Skeletal muscle satellite cell (primary cell): ENCODE data around the gene SREBF2.

Experiments
- H3K27me3 ChIP-seq: 2 replicates; pipeline ENCODE4 v1.7.0; 2013; ENCODE audit warnings: low read length; ENCODE audit not compliant: control insufficient read depth, insufficient read depth
- H3K36me3 ChIP-seq: 2 replicates; pipeline ENCODE4 v1.7.0; 2013; ENCODE audit warnings: mild to moderate bottlenecking, control low read depth, low read length; ENCODE audit not compliant: insufficient read depth
- H3K4me1 ChIP-seq: 2 replicates; pipeline ENCODE4 v1.7.0; 2013; ENCODE audit warnings: low read length; ENCODE audit not compliant: control insufficient read depth, insufficient read depth
- H3K4me2 ChIP-seq: 2 replicates; pipeline ENCODE4 v1.7.0; 2013; ENCODE audit warnings: mild to moderate bottlenecking, low read length
- H3K4me3 ChIP-seq: 2 replicates; pipeline ENCODE4 v1.7.0; 2013; ENCODE audit warnings: low read length
- H3K9ac ChIP-seq: 2 replicates; pipeline ENCODE4 v1.7.0; 2013; ENCODE audit warnings: mild to moderate bottlenecking, low read depth, low read length, moderate library complexity
- H3K9me3 ChIP-seq: replicated peaks from 2 replicates; pipeline ENCODE4 v1.7.0; 2013; ENCODE audit warnings: mild to moderate bottlenecking, control low read depth, low read length

SREBF2 gene

DNA sequence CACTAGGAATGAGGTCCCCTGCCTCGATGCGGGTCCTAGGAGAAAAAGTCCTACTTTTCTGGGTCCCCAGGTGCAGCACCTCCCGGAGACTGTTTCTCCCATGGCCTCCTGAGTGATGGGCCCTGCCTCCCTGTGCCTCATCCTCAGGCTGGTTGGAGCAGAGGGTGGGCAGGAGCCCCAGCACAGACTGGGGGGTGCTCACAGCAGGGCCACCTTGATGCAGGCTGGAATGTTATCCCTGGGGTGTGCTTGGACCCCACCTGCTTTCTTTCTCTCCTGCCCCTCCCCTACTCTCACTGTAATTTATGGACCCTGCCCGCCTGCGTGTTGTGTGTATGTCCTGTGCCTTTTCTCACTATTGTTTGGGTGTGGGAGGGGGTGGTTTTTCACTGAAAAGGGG is 73.9 kb downstream of the SREBF2 start:
- peaks cover 17% of the 10 kb centered on the region for H3K27me3 ChIP-seq
- peaks cover 12% of the 10 kb centered on the region for H3K4me1 ChIP-seq
- peaks cover 38% of the 10 kb centered on the region for H3K36me3 ChIP-seq
- no peak overlapping the region for H3K9ac ChIP-seq
- no peak overlapping the region for H3K4me3 ChIP-seq
- H3K4me2 ChIP-seq, result no peak overlapping the region
- no peaks in the 10 kb centered on the region for H3K9me3 ChIP-seq

DNA sequence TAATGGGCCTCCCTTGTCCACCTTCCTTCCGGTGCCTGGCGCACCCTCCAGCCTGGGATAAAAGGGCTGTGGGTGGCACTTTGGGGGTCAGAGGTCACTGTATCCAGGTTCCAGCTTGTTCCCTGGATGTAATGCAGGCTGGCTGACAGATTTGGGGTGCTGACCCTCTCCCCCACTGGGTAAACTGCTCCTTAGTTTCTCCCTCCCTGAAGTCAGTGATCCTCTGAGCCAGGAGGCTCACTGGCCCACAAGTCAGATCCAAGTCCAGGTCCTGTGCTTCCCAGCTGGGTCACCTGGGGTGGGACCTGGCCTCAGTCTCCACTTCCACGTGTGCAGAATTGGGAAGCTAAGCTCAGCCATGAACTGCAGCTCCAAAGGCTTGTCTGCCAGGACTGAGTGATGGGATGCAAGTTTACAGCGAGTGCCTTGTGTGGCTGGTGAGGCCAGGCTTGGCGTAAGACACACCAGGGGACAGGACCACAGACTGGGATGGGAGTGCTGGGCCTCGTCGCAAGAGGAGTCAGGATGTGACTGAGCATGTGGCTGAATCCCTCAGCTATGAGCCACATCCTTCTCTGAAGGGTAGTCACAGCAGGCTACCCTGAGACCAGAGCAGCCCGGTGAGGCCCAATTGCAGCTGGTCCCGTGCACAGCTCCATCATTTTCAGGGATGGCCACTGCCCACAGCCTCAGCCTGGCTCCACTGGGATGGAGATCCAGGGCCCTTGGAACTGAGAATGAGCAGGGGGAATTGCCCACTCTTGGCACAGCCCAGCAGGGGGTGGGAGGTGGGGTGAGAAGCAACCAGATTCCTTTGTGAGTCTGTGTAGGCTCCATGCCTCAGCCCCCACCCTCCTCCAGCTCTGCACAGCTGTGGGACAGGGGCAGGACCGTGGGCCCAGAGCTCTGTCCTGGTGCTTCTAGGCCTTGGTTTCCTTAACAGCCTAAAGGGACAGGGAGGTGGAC is 74.8 kb downstream of the SREBF2 start:
- H3K27me3 ChIP-seq, result peaks cover 25% of the 10 kb centered on the region
- H3K4me2 ChIP-seq, result no peak overlapping the region
- peaks cover 35% of the 10 kb centered on the region for H3K36me3 ChIP-seq
- peaks cover 12% of the 10 kb centered on the region for H3K4me1 ChIP-seq
- H3K4me3 ChIP-seq, result no peak overlapping the region
- no peak overlapping the region for H3K9ac ChIP-seq
- no peaks in the 10 kb centered on the region for H3K9me3 ChIP-seq

DNA sequence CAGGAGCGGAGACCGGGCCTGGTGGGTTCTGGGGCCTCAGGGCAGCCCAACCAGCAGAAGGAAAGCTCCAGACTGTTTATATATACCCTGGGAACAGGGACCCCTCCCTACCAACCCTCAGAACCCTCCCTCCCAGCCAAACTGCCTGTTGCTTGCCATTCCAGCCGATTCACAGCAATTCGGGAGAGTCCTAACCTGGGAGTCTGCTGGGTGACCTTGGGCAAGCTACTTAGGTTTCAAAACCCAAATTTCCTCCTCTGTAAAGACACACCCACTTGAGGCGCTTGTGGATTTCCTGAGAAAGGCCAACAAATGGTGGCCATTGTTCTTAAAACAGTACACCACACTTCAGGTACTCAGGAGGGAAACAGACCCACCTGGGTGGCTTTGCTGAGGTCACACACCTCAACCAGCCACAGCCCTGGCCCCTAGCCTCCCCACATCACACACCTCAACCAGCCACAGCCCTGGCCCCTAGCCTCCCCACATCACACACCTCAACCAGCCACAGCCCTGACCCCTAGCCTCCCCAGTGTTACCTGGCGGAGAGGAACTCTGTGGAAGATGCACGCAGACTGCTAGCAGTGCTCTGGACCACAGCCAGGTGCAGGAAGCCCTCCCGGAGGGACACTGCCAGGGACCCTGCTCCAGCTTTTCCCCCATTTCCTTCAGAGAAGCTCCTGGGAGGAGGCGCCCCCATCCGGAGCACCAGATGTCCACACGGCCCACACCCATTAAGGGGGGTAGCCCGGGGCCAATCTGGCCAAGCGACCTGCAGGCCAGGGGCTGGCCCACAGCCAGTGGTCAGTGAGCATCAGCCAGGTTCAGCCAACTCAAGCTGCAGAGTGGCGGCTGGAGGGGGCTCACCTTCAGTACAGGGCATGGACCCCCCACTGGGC is 75.8 kb downstream of the SREBF2 start:
- Histone ChIP-seq H3K4me2 (no peak overlapping the region), H3K4me3 (no peak overlapping the region), H3K9ac (no peak overlapping the region), H3K9me3 (no peaks in the 10 kb centered on the region), H3K4me1 (peaks cover 12% of the 10 kb centered on the region), H3K27me3 (peaks cover 34% of the 10 kb centered on the region), H3K36me3 (peaks cover 27% of the 10 kb centered on the region)

DNA sequence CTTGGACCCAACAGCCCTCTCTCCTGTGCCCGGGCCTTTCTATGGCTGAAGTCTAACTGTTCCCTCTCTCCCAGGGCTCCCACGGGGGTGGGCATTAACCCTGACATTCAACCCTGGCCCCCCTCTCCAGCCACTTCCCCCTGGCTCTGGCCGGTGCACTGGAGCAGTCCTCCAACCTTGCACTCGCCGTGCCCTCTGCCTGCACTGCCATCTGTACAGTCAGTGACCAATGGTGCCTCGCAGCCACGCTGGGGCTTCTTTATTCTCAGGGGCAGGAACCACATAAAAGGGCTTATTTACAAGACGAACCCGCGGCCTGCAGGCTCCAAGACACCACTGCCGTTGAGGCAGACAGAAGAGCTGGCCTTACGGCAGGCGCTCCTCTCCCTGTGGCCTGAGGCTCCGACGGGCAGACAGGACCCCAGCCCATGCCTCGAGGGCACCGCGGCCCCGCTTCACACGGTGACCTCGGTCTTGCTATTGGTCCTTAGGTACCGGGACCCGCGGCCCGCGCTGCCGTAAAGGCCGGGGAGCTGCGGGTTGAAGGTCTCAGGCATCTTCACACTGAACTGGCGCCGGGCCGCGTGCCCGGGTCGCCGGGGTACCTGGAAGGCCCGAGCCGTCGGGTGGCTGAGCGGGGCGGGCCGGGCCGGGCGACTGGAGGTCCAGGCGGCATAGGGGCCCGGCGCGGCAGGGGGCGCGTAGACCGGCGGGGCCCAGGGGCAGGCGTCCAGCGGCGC is 76.6 kb downstream of the SREBF2 start:
- H3K36me3 ChIP-seq, result peaks cover 19% of the 10 kb centered on the region
- H3K9ac ChIP-seq, result no peak overlapping the region
- H3K4me1 ChIP-seq, result peaks cover 12% of the 10 kb centered on the region
- H3K9me3 ChIP-seq, result no peaks in the 10 kb centered on the region
- peaks cover 41% of the 10 kb centered on the region for H3K27me3 ChIP-seq
- H3K4me2 ChIP-seq, result peak overlapping the region; percentile 80
- H3K4me3 ChIP-seq, result no peak overlapping the region

DNA sequence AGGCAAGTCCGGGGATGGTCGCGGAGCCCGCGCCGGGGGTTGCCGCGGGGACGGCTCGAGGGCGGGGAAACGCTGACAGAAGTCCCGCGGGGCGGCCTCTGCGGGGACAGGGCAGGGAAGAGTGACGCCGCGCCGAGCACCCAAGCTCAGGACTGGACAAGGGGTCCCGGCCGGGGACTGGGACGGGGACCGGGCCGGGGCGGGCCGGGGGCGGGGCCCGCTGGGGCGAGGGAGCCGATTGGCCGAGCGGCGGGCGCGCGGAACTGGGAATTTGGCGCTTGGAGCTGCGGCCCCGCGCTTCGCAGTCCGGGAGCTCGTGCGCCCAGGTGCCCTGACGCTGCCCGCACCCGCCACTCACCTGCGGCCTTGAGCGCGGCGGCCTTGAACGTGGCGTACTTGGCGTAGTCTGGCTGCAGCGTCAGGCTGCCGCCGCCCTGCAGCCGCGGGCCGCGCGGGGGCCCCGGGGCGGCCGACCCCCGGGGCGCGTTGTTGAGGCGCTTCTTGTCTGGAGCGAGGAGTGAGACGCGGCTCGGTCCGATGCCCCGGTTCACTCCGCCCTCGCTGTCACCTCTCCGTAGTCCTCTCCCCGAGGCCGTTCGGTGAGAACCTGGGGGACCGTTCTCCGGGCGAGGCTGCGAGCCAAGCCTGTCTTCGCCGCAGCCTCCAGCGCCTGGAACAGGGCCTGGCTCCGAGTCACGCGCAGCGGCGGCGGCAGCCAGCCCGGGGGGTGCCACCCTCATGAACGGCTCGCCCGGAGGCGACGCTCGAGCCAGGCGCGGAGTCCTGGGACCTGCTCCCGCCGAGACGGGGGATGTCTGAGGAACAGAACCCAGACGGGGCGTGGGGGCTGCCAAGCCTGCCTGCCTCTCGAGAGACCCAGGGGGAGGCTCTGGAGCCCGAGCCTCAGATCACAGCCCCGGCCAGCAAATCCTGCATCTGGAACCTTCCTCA is 77.4 kb downstream of the SREBF2 start:
- H3K9ac ChIP-seq, result no peak overlapping the region

DNA sequence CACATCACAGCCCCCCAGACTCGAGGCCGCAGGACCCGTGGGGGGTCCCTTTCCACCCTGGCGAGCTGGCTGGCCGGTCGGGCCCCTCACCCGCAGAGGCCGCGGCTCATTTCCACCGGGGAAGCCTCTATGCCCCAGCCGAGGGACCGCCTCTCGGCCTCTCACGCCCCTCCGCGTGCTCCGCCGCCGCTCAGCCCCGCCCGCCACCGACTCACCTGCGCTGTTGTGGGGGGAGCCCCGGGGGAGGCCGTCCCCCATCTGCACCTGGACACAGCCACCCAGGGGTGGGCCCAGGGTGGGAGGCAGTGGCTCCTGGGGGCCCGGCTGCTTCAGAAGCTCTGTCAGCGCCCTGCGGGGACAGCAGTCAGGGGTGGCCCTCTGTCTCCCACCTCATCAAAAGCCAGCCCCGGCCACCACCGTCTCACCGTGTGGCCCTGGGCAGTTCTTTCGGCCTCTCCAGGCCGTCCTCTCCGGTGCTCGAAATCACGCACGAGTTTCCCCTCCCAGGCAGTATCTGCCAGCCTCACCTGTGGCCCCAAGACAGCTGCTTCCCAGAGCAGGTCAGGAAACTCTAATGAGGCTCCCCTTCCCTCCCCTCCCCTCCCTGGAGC is 78.2 kb downstream of the SREBF2 start:
- Histone ChIP-seq H3K27me3 (peaks cover 56% of the 10 kb centered on the region), H3K36me3 (peaks cover 14% of the 10 kb centered on the region), H3K4me1 (peaks cover 12% of the 10 kb centered on the region), H3K4me2 (peak overlapping the region; percentile 80), H3K4me3 (peak overlapping the region; percentile 59), H3K9ac (no peak overlapping the region), H3K9me3 (no peaks in the 10 kb centered on the region)

More for the DNA sequence above, 77.4 kb downstream of the SREBF2 start:
- Histone ChIP-seq H3K4me3 (peak overlapping the region; percentile 59), H3K9me3 (no peaks in the 10 kb centered on the region), H3K4me2 (peak overlapping the region; percentile 80), H3K36me3 (peaks cover 14% of the 10 kb centered on the region), H3K4me1 (peaks cover 12% of the 10 kb centered on the region), H3K27me3 (peaks cover 48% of the 10 kb centered on the region)

DNA sequence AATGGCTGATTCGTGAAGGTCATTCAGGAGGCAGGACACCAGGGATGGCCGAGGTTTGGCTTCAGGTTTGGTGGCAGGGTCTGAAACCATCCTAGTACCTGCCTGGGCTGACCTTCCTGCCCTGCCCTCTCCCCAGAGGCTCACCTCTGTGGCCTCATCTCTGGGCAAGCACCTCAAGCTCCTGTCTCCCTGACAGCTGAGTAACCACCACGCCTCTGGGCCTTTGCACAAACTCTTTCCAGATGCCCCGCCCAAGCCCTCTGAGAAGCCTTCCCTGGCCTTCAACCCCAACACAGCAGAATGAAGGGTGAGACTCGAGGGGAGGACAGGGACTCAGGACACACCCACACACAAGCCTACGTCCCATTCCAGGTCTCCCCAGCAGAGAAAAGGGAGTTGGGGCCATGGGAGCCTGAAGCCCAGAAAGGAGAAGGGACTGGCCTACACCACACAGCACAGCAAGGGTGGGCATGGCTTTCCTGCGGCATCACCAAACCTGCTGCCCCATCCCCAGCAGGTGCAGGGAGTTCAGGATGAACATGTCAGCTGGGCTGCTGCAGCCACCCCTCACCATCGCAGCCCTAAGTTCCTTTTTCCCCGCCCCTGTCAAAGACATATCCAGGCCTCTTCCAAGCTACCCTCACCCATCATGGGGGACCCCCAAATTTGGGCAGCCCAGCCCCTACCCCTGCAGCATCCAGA is 79.6 kb downstream of the SREBF2 start:
- Histone ChIP-seq H3K36me3 (peaks cover 4% of the 10 kb centered on the region), H3K4me2 (no peak overlapping the region), H3K4me1 (peaks cover 12% of the 10 kb centered on the region), H3K9me3 (no peaks in the 10 kb centered on the region), H3K27me3 (peaks cover 66% of the 10 kb centered on the region), H3K4me3 (no peak overlapping the region), H3K9ac (no peak overlapping the region)

DNA sequence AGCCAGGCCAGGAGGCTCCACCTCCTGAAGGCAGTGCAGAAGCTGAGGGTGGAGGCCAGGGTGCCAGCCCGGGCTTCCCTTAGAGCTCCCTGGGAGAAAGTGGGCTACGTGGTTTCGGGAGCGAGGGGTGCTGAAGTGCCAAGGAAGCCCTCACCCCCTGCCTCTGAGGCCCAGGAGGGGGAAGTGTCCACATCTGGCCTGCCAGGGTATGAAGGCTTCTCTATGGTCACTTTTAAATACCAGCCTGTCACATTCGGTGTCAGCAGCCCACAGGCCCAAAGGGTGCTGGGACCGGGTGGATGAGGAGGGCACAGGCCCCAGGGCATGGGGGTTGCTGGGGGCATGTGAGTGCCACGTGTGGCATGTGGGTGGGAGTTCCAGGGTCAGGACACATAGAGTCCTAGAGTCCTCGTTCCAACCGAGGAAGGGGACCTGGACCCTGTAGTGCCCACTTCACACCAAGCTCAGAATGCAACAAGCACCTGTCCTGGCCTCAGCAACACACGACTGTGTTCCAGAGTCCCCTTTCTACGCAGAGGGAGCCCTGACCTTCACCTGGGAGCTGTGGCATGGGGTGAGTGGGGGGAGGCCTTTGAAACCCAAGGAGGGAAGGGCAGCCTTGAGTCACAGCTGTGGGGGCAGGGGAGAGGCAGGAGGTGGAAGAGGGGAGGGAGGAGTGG is 80.3 kb downstream of the SREBF2 start:
- Histone ChIP-seq H3K27me3 (peaks cover 69% of the 10 kb centered on the region), H3K36me3 (no peaks in the 10 kb centered on the region), H3K9me3 (no peaks in the 10 kb centered on the region), H3K4me3 (no peak overlapping the region), H3K4me2 (no peak overlapping the region), H3K4me1 (peaks cover 16% of the 10 kb centered on the region), H3K9ac (no peak overlapping the region)

DNA sequence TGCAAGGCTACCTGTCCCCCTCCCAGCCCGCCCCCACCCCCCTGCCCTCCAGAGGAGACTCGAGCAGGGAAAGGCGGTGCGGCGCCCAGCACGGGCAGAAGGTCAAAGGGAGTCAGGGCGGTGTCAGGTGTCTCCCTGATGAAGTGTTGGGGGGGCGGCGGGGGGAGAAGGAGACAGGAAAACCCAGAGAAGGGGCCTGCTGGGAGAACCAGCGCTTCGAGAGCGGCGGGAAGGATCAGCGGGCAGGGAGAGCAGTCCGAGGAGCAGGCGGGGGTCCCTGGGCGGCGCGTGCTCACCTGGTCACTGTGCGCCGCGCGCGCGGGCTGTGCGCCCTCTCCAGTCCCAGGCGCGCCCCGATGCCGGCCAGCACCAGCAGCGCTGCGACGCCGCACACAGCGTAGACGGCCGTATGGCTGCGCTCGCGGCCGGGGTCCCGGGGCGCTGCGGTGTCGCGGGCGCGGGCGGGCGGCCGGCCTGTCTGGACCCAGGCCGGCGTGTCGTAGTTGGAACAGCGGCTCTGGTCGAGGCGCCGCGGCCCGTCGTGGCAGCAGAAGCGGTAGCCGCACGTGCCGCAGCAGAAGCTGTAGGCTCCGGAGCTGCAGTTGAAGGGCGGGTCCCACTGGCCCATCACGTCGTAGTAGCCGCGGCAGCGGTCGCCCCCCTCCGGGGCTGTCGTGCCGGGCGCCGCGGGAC is 81.1 kb downstream of the SREBF2 start:
- H3K4me3 ChIP-seq, result no peak overlapping the region
- no peaks in the 10 kb centered on the region for H3K9me3 ChIP-seq
- peaks cover 69% of the 10 kb centered on the region for H3K27me3 ChIP-seq
- H3K9ac ChIP-seq, result no peak overlapping the region
- no peaks in the 10 kb centered on the region for H3K36me3 ChIP-seq
- H3K4me1 ChIP-seq, result peaks cover 18% of the 10 kb centered on the region
- no peak overlapping the region for H3K4me2 ChIP-seq
